A172 (cell line): ENCODE measurements around the gene CRISP2. TPM values are rescaled to one million over a fixed set of nuclear protein-coding genes. Genes with fewer than 3 reads are reported as not detected.
"Not testable (repeated sequence)": the region's sequence is repeated elsewhere in the genome, so short reads cannot be mapped to it uniquely, and the experiment has no call there.

ENCODE experiments used
- DNase-seq: peaks from one replicate; pipeline ENCODE4 v3.0.0-alpha.2; 2015; ENCODE audit warnings: low spot score
- total RNA-seq: library from RNA; depleted of rRNA; stranded (reverse); fragments of >200 nt; shearing (Covaris generic); gene quantifications from 2 replicates; pipeline ENCODE4 v1.2.3, GENCODE V29; 2014; rRNA removed

The CRISP2 gene, protein sequence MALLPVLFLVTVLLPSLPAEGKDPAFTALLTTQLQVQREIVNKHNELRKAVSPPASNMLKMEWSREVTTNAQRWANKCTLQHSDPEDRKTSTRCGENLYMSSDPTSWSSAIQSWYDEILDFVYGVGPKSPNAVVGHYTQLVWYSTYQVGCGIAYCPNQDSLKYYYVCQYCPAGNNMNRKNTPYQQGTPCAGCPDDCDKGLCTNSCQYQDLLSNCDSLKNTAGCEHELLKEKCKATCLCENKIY
- total RNA-seq = not detected in 2 replicates

DNA sequence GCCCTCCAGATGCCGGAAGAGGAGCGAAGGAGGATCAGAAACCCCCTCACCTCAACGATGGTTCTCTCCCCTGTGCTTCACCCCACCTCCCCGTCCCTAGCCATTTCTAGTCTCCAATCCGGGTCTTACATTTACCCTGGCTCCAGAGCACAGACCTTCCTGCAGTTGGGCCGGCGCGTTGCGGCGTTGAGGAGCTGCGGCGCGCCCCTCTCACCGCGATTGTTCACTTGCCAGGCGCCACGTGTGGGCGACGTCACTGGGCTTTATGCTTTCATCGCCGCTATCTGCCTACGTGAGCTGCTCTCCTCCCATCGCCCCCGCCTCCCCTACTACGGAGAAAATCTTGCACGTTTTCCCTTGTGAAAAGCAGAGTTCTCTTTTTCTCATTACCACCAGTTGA is at the start of gene CRISP2:
Gene CRISP2, minus strand, starts transcription at position 198 of the 400 bp plus-strand sequence. CDS start 4,347 bp downstream, outside the sequence.
- peak; percentile 2 for DNase-seq

DNA sequence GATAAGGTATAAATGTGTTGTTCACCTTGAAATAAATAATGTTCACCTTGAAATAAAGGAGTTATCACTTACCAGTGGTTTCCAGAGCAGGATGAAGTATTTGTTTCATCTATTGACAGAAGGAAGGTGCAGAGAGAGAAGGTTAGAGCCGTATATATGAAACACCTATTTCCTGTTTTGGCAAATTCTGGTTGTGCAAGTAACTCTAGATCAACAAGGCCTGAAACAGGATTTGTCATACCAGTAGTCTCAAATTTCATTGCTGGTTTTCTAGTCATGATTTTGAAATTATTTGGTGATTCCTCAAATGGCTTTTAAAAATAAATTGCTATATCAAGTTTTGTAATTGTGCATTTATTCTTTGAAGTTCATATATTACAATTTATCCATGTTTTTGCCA is 30.9 kb upstream of the CRISP2 start, which contains the start of gene CRISP3:
Gene CRISP3, minus strand, starts transcription at position 130 of the 400 bp plus-strand sequence. Its CDS starts 21 bp downstream, at position 109.
- DNase-seq = no peak

DNA sequence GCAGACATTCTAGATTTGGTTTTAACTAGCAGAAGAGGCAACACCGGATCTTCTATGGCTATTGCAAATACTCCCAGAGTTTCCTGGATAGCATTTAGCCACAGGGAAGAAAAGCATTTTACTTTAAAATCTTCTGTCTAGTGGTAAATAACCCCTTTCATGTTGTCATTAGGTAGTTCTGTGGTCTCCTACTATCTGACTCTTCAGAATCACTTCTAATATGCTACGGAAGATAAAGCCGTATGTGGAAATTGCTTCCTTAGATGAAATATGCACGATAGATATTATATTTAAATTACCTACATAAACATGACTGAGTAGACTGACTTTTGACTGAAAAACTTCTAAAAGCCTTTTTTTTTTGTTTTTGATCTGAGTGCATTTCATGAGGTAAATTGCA is 30.1 kb upstream of the CRISP2 start:
- no peak for DNase-seq

DNA sequence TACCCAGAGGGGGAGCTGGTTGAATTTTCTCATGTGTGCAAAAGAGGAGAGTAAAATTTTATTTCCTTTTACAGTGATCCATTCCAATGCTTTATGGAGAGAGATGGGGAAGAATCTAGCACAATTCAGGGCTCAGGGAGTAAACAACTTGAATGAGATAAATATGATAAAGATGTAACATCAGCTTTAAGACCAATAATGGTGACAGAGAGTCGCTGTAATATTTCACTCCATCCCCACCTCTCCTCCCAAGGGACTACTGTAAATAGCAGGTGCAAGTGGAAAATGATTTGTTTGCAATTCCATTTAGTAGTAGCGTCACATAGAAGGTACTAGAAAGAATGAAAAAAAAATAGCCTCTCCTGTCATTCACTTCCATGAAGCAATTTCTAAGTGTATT is 26.1 kb upstream of the CRISP2 start:
- no peak for DNase-seq

DNA sequence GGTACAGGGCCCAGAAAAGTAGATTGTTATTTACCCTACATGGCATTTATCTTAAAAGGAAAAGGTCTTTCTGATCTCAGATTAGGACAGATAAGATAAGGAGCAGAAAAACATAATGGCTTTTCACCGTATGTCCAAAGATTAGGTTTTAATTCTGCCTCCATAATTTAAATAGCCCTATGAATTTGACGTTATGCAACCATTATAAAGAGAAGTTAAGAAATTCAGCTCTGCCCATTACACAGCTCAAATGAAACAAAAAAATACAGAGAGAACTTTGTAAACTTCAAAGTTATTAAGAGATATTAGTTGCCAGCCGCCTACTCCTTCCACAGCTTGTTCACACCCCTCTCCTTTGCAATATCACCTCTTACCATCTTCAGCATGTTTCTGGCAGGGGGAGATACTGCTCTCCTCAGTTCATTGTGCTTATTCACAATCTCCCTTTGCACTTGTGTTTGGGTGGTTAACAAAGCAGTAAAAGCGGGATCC is 22.7 kb upstream of the CRISP2 start:
- no peak for DNase-seq

DNA sequence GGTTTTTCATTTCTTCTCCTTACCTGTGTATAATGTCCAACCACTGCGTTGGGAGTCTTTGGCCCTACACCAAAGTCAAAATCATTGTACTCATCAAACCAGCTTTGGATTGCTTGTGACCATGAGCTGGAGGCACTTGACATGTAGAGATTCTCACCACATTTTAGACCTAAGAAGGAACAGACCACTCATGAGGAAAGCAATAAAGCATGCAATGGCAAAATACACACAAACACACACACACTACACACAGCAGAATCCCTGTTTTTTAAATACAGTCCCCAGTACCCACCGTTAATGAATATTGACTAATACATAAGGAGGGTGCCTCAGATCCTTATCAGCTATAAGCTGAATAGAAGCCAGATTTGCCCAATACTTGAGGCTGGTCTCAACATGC is 20.3 kb upstream of the CRISP2 start:
- no peak for DNase-seq

DNA sequence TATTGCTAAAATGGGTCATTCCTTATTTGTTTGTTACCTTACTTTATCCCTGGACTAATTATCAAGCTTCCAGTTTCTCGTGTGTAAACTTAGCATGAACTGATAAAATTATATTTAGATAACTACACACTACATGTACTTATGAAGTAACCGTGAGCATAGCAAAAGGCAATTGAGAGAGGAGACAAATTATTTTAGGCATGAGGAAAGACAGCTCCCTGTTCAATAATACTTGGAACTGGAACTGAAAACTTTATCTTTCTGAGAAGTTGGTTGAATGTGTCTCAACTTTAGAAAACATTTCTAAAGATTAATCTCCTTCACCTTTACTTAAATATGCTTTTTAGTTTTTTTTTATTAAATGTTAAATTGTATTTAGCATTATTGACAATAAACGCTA is 19.4 kb upstream of the CRISP2 start:
- DNase-seq = no peak

DNA sequence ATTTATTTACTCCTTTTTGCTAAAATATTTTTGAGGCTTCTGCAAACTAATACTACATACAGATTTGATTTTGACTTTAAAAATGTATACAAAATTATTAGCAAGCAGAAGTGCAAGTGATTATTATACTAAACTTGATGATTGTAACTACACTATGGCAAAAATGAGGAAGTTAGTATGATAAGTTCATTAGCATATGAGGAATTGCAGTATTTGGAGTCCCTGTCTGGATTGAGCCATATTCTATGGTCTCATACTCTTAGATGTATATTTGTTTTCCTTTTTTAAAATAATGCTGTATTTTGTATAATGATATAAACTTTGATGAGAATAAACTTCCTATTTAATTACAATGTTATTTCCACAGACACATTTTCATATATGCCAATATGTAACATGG is 16.9 kb upstream of the CRISP2 start:
- DNase-seq = no peak

DNA sequence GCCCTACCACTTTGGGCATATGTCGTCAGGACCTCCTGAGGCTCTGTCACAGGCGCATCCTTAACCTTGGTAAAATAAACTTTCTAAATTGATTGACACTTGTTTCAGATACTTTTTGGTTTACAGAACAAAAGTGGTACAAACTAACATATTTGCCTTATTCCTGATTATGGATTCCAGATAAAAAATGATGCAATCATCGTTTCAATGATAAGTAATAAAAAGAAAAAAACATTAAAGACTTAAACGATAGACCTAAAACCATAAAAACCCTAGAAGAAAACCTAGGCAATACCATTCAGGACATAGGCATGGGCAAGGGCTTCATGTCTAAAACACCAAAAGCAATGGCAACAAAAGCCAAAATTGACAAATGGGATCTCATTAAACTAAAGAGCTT is 10.6 kb upstream of the CRISP2 start:
- DNase-seq = not testable (repeated sequence)

DNA sequence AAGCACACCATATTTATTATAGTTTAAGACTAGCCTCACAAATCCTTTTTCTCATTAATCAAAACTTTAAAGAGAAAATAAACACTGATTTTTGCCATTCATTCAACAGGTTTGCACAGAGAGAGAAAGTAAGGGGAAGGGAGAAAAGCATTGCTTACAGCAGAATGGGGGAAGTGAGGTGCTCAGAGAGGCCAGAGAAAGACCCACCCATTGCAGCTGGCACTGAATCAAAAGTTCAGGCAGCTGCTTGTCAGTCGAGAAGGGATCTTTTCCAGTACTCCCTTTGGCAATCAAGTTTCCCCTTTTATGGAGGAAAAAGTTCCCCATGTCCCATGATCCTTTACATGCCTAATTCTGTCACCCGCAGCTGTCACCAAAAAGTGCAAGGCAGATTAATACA is 8.0 kb upstream of the CRISP2 start:
- DNase-seq = no peak

DNA sequence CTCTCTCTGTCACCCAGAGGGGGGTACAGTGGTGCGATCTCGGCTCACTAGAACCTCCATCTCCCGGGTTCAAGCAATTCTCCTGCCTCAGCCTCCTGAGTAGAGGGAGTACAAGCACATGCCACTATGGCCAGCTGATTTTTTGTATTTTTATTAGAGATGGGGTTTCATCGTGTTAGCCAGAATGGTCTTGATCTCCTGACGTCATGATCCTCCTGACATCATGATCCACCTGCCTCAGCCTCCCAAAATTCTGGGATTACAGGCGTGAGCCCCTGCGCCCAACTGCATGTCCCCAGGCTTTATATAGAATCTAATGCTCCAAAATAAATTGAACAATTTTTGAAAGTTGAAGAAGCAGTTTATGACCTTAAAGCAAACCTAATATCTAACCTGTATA is 7.0 kb upstream of the CRISP2 start:
- DNase-seq = no peak

DNA sequence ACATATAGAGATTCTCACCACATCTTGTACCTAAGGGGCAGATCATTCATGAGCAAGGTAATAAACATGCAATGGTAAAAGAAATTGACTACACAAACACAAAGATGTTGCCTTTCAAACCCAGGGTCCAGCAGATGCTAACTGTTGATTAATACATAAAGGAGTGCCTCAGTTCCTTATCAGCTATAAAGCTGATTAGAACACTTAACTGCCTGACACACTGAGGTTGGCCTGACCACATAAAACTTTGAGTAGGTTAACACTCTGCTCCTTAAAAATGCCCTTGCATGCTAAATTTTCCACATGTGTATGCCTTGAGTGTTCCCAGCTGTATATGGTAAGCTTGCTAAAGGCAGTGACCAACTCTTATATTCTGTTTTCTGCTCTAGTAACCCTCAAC is 14.9 kb downstream of the CRISP2 start:
- DNase-seq = no peak

DNA sequence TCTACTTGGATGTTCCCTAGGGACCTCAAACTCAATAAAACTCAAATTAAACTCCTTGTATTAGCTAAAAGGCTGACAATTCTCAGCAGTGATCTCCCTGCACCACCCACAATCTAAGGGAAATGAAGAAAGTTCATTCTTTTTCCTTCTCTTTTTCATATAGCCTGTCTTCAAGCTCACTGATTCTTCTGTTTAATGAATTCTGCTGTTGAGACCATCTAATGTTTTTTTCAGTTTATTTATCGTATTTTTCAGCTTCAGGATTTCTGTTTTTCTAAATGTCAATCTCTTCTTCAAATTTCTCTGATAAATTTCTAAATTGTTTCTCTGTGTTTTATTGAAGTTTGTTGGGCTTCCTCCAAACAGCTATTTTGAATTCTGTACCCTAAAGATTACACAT is 19.8 kb downstream of the CRISP2 start:
- DNase-seq = no peak

DNA sequence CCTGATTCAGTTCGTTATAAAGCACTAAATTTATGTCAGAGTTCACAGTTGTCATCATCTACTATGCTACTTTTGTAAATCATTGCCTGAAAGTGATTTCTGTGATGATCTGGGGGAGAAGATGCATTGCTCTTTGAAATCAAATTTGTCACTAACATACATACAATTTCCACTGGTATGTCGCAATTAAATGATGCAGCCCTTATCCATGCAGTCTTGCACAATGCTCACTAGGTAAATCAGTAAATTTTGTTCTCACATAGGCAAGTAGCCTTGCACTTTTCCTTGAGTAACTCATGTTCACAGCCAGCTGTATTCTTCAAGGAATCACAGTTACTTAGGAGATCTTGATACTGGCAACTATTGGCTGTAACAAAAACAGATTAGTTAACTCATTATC is 20.8 kb downstream of the CRISP2 start:
- DNase-seq = no peak

DNA sequence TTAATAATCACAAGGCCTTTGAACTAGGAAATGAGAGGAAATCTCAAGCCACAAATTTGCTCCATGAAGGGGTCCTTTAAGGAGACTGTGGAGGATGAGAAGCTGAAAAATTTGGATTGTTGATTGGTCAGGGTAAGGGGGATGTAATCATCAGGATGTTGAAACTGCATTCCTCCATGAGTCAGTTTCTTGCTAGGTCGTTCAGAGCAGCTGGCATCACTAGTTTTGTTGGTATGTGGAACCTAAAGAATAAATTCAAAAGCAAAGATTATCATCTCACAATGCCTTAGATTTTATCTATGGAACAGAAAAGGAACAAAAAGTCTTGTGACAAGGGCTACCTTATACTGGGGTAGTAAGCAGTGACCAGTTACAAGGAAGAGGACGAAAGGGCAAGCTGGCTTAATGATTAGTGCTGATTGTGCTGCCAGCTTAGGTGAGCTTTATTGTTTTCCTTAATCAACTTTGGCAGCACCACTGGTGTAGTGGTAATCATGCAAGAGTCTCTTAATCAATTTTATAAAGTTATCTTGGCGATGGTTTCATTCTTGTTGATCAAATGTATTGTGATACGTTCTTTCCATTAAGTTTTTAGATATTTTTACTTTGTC is 36.6 kb downstream of the CRISP2 start:
- peak; percentile 51 for DNase-seq

DNA sequence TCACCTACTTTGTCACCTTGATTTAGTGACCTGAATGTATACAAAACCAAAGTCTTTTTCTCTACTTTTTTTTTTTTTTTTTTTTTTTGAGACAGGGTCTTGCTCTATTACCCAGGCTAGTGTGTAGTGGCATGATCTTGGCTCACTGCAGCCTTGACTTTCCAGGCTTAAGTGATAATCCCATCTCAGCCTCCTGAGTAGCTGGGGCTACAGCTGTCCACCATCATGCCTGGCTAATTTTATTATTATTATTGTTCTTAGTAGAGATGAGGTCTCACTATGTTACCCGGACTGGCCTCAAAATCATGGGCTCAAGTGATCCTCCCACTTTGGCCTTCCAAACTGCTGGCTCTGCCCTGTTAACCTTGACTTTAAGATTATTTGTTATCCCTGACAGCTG is 37.5 kb downstream of the CRISP2 start:
- DNase-seq = no peak

DNA sequence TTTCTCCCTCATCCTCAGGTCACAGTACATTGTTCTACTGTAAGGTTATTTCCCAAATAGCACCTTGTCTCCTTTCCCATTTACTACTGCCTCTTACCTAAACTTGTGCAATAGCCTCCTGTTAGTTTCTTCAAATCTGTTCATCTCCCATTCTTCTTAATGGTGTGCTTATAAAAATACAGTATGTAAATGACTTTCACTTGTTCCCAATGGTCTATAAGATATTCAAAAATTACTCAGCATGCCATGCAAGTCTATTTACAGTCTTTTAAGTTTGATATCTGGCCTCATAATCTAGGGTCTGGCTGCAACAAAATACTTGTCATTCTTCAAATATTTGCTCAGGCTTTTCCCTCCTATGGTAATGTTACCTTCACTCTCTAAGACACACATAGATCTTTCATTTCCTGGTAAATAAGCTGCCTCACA is 45.2 kb downstream of the CRISP2 start:
- peak; percentile 29 for DNase-seq

DNA sequence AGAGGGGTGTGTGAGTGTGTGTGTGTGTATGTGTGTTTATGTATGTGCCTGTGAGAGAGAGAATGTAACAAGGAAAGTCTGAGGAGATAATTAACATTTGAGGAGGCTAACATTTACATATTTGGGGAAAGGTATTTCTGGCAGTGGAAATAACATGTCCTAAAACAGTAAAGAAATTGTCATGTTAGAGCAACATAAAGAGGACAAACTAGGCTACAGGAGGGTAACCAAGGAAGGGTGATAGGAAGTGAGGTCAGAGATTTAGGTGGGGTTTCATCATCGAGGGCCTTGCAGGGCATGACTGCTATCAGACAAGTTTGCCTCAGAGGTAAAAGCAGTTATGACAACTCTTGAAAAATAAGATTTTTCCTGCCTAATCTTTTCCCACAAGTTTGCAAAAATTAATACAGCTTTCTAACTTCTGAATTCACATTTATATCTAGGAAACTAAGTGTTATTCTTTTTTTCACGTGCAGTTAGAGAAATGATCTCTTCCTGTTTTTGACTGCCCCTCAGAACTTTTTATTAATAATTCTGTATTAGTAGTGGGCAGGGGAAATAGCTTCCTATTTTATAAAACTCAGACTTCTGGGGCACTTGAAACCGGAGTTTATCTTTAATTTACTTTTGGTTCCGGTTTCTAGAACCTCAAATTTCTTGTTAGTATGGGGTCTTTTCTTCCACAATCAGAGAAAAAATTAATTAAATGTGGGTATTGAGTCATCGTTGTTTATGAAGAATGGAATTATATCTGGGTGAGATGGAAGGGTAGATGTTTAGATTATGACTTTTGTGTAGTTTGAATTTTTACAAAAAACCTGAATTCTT is 46.2 kb downstream of the CRISP2 start:
- no peak for DNase-seq

DNA sequence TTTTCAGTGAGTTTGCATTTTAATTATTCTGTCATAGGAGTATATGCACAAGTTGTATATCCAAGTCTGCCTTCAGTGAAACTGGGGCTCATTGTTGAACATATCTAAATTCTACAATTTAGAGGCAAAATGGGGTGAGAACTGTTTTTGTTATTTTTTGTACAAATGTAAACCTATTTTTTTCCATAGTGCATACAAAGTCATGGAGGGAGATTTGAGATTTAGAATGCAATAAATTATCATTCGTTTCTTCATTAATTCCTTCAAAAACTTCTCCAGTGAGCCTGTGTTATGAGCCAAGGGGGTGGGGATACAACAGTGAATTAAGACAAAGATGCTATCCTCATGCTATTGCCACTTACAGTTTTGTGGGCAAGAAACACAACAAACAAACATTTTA is 46.9 kb downstream of the CRISP2 start:
- DNase-seq = no peak

DNA sequence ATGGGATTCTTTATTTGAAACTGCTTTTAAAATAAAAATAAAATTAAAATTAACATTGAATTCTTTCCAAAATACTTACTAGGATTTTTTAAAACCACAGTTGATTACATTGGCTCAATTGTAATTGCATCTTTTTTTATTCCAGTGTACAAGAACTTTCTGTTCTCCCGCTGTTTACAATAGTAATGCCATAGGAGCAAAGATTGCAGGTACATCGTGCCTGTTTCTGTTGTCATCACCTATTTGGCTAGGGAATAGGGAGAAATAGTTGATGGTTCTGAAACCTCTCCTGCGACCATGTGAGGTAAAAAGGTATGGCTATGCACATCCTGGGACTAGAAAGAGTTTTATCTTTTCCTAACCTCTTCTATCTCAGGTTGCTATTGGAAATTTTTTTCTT is 48.5 kb downstream of the CRISP2 start:
- no peak for DNase-seq

DNA sequence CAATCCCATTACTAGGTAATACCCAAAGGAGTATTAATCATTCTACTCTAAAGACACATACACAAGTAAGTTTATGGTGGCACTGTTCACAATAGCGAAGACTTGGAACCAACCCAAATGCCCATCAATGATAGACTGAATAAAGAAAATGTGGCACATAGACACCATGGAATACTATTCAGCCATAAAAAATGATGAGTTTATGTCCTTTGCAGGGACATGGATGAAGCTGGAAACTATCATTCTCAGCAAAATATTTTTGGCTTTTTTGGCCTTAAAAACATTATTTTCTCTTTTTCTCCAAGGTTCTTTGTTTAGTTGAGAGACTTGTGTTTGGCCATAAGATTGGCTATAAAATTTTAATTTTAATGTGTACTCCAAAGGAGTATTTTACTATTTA is 49.3 kb downstream of the CRISP2 start:
- DNase-seq = not testable (repeated sequence)

DNA sequence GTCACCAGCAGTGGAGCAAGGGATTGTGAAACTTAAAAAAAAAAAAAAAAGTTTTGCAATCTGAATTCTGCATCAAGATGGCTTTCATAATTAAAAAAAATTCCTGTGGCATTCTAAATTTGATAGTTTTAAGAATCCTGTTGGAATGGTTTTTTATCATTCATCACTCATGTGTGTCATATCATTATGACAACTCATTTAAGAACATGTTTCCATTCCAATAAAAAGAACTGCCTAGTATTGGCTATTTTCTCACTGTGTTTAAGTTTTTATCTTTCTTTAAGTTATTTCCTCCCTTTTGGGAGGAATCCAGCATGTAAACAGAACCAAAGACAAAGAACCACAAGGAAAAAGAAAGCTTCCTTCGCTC is 50.5 kb downstream of the CRISP2 start:
- no peak for DNase-seq
